ENCODE measurements around the gene MEIS1. TPM values are rescaled to one million over a fixed set of nuclear protein-coding genes. Genes with fewer than 3 reads are reported as not detected.
A peak's percentile ranks its signal among the peaks of the same experiment; 100 is the strongest.

MEIS1 gene
- total and polyA plus RNA-seq, 2 experiments from 2014 or later: 19.1 to 44.4 TPM

GRCh38 chr2:66562304-66562685 is 127.4 kb downstream of the MEIS1 start:
- Histone ChIP-seq H3K4me3 (no peak overlapping the region), H3K9ac (no peak overlapping the region), H3K27ac (no peak overlapping the region), H3F3A (ENCODE audit: insufficient read depth) (no peaks in the 10 kb centered on the region), H2AFZ (no peak overlapping the region), H3K9me3 (ENCODE audit: low read depth) (no peaks in the 10 kb centered on the region), H4K20me1 (ENCODE audit: insufficient read depth) (no peaks in the 10 kb centered on the region), H3K79me2 (ENCODE audit: insufficient read depth) (peaks cover 42% of the 10 kb centered on the region; the same call in 1 of the 2 replicates), H3K4me1 (ENCODE audit: insufficient read depth) (peaks cover 9% of the 10 kb centered on the region; the same call in 1 of the 2 replicates), H3K27me3 (replicated peaks; ENCODE audit: insufficient read depth) (no peaks in the 10 kb centered on the region), H3K36me3 (ENCODE audit: low read depth) (no peaks in the 10 kb centered on the region), H3K9me2 (ENCODE audit: insufficient read depth) (no peaks in the 10 kb centered on the region), H3K4me2 (ENCODE audit: unreplicated experiment) (no peak overlapping the region)
- in situ Hi-C loops (cut with MboI): no loop called here
- TF ChIP-seq EZH2phosphoT487 (IDR thresholded peaks at IDR 0.05; ENCODE audit: insufficient read depth, low read depth) (no peak), EZH2 (IDR thresholded peaks at IDR 0.05; ENCODE audit: insufficient read depth, poor library complexity, severe bottlenecking) (no peak)
- no peak for DNase-seq
- 93 to 100% methylated on average over 1 of the region's 1 CpG for WGBS, 2 experiments (ENCODE audit: low coverage in 1 of 2, low lambda C conversion rate in 2 of 2, missing lambda C conversion rate in 2 of 2)

GRCh38 chr2:66563473-66563872 is 128.5 kb downstream of the MEIS1 start:
- no peaks in the 10 kb centered on the region for H3F3A ChIP-seq (ENCODE audit: insufficient read depth)
- peaks cover 9% of the 10 kb centered on the region; the same call in 1 of the 2 replicates for H3K36me3 ChIP-seq (ENCODE audit: low read depth)
- H3K9ac ChIP-seq: no peak overlapping the region
- H3K27ac ChIP-seq: no peak overlapping the region
- no peaks in the 10 kb centered on the region for H3K9me2 ChIP-seq (ENCODE audit: insufficient read depth)
- H3K4me2 ChIP-seq (ENCODE audit: unreplicated experiment): no peak overlapping the region
- no peaks in the 10 kb centered on the region for H4K20me1 ChIP-seq (ENCODE audit: insufficient read depth)
- DNase-seq: no peak
- peaks cover 9% of the 10 kb centered on the region; the same call in 1 of the 2 replicates for H3K4me1 ChIP-seq (ENCODE audit: insufficient read depth)
- no peak overlapping the region for H2AFZ ChIP-seq
- H3K4me3 ChIP-seq: no peak overlapping the region
- TF ChIP-seq EZH2phosphoT487 (IDR thresholded peaks at IDR 0.05; ENCODE audit: insufficient read depth, low read depth) (no peak), EZH2 (IDR thresholded peaks at IDR 0.05; ENCODE audit: insufficient read depth, poor library complexity, severe bottlenecking) (no peak)
- in situ Hi-C loops (cut with MboI): no loop called here
- whole genome bisulfite sequencing, 2 experiments (ENCODE audit: low coverage in 1 of 2, low lambda C conversion rate in 2 of 2, missing lambda C conversion rate in 2 of 2): 96% methylated on average over 1 of the region's 1 CpG
- H3K27me3 ChIP-seq (replicated peaks; ENCODE audit: insufficient read depth): no peaks in the 10 kb centered on the region
- no peaks in the 10 kb centered on the region for H3K9me3 ChIP-seq (ENCODE audit: low read depth)
- H3K79me2 ChIP-seq (ENCODE audit: insufficient read depth): peaks cover 32% of the 10 kb centered on the region; the same call in 1 of the 2 replicates

DNA sequence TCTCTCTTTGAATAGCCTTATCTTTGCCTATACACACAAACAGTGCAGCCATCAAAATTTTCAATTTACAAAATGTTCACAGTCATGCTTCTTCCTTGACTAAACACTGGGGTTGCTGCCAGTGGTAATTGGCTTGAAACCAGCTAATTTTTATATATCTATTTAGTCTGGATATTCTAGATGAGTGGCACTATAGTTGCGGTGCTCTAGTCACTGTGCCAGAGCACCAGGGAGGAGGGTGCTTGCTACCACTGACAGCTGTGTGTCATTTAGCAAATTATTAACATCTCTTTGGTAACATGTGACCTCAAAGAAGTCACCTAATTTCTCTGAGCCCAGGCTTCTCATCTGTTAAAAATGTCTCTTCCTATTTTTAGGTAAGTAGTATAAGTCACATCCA is 130.4 kb downstream of the MEIS1 start:
- 72 to 89% methylated on average over 1 of the region's 1 CpG for WGBS, 2 experiments (ENCODE audit: low coverage in 1 of 2, low lambda C conversion rate in 2 of 2, missing lambda C conversion rate in 2 of 2)
- Histone ChIP-seq H3K4me2 (ENCODE audit: unreplicated experiment) (no peak overlapping the region), H2AFZ (no peak overlapping the region), H3K9ac (no peak overlapping the region), H4K20me1 (ENCODE audit: insufficient read depth) (no peaks in the 10 kb centered on the region), H3K4me1 (ENCODE audit: insufficient read depth) (peaks cover 17% of the 10 kb centered on the region; the same call in 1 of the 2 replicates), H3K36me3 (ENCODE audit: low read depth) (peaks cover 20% of the 10 kb centered on the region), H3K9me2 (ENCODE audit: insufficient read depth) (no peaks in the 10 kb centered on the region), H3K27me3 (replicated peaks; ENCODE audit: insufficient read depth) (no peaks in the 10 kb centered on the region), H3K27ac (no peak overlapping the region), H3F3A (ENCODE audit: insufficient read depth) (peaks cover 16% of the 10 kb centered on the region; the same call in 1 of the 2 replicates), H3K4me3 (no peak overlapping the region), H3K79me2 (ENCODE audit: insufficient read depth) (peaks cover 24% of the 10 kb centered on the region; the same call in 1 of the 2 replicates), H3K9me3 (ENCODE audit: low read depth) (no peaks in the 10 kb centered on the region)
- TF ChIP-seq EZH2phosphoT487 (IDR thresholded peaks at IDR 0.05; ENCODE audit: insufficient read depth, low read depth) (no peak), EZH2 (IDR thresholded peaks at IDR 0.05; ENCODE audit: insufficient read depth, poor library complexity, severe bottlenecking) (no peak)
- DNase-seq: peak; percentile 17
- in situ Hi-C loops (cut with MboI): no loop called here

GRCh38 chr2:66566726-66567399 is 131.9 kb downstream of the MEIS1 start:
- Histone ChIP-seq H3K36me3 (ENCODE audit: low read depth) (peaks cover 26% of the 10 kb centered on the region), H3K4me1 (ENCODE audit: insufficient read depth) (peaks cover 17% of the 10 kb centered on the region; the same call in 1 of the 2 replicates), H3K9me2 (ENCODE audit: insufficient read depth) (no peaks in the 10 kb centered on the region), H3K9ac (no peak overlapping the region), H2AFZ (no peak overlapping the region), H3K4me2 (ENCODE audit: unreplicated experiment) (no peak overlapping the region), H3K4me3 (no peak overlapping the region), H3K9me3 (ENCODE audit: low read depth) (no peaks in the 10 kb centered on the region), H3K27ac (no peak overlapping the region), H3F3A (ENCODE audit: insufficient read depth) (peaks cover 22% of the 10 kb centered on the region; the same call in 1 of the 2 replicates), H4K20me1 (ENCODE audit: insufficient read depth) (no peaks in the 10 kb centered on the region), H3K79me2 (ENCODE audit: insufficient read depth) (peaks cover 19% of the 10 kb centered on the region; the same call in 1 of the 2 replicates), H3K27me3 (replicated peaks; ENCODE audit: insufficient read depth) (no peaks in the 10 kb centered on the region)
- no peak for DNase-seq
- in situ Hi-C loops (cut with MboI): no loop called here
- 95 to 100% methylated on average over 2 of the region's 2 CpGs for WGBS, 2 experiments (ENCODE audit: low coverage in 1 of 2, low lambda C conversion rate in 2 of 2, missing lambda C conversion rate in 2 of 2)
- TF ChIP-seq EZH2phosphoT487 (IDR thresholded peaks at IDR 0.05; ENCODE audit: insufficient read depth, low read depth) (no peak), EZH2 (IDR thresholded peaks at IDR 0.05; ENCODE audit: insufficient read depth, poor library complexity, severe bottlenecking) (no peak)

All from GM23248 (cell line).